ENCODE results near the gene PIGZ. TPM values are rescaled to one million over a fixed set of nuclear protein-coding genes. Genes with fewer than 3 reads are reported as not detected.
A peak's percentile ranks its signal among the peaks of the same experiment; 100 is the strongest.

The PIGZ gene
- total and polyA plus RNA-seq, 2 donors = 5.8 to 10.8 TPM

DNA sequence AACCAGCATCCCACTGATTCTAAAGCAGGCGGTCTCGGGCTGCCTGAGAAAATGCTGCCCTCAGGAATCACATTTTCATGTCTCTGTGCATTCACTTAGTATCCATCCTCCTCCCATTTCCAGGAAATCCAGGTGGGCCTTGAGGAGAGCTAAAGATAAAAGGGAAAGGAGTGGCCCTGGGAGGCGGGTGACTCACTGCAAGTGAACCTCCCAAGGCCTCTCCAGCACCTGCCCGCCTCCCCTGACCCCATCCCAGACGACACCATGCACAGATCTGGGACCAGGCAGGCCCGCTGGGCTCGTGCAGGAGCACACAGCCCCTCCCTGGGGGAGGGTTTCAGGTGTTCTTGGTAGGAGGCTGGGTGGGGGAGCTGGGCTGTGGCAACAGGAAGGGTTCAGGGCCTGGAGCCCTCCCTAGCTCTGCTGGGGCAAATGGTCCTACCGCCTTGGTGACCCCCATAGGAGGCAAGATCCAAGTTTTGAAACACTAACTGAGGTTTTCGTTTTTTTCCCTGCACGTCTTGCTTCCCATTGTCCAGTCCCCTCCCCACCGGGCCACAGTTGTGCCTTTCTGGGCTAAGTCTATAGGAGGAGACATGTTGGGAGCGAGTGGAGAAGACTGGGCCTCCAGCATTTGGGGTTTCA lies 38.8 kb upstream of the PIGZ start:
- H3K4me3 ChIP-seq (ENCODE audit: low read depth, low read length) = no peak overlapping the region
- WGBS = 81% methylated on average over 12 of the region's 12 CpGs
- DNase-seq (ENCODE audit: extremely low spot score) = no peak
- H3K36me3 ChIP-seq (ENCODE audit: insufficient read depth) = no peaks in the 10 kb centered on the region
- no peak overlapping the region for H3K27ac ChIP-seq (ENCODE audit: low read depth)
- H3K4me1 ChIP-seq (ENCODE audit: insufficient read depth) = no peaks in the 10 kb centered on the region

DNA sequence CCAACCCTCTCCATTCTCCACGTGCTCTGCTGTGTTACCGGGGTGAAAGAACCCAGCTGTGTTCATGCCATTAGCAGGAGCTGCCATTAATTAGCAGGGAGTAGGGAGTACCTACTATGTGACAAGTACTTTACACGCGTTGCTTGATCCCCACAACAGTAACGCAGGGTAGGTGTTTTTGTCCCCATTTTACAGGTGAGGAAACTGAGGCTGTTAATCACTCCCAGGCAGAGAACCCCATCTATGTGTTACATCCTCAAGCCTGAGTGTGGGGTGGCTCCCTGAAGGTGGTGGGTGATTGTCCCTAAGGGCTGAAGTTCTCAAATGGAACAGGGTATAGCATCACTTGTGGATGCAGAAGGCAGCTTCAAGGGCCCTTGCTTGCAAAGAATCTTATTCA lies 38.2 kb upstream of the PIGZ start:
- H3K27ac ChIP-seq (ENCODE audit: low read depth) = no peak overlapping the region
- no peak for DNase-seq (ENCODE audit: extremely low spot score)
- no peak overlapping the region for H3K4me3 ChIP-seq (ENCODE audit: low read depth, low read length)
- no peaks in the 10 kb centered on the region for H3K4me1 ChIP-seq (ENCODE audit: insufficient read depth)
- WGBS = 95% methylated on average over 5 of the region's 5 CpGs
- no peaks in the 10 kb centered on the region for H3K36me3 ChIP-seq (ENCODE audit: insufficient read depth)

DNA sequence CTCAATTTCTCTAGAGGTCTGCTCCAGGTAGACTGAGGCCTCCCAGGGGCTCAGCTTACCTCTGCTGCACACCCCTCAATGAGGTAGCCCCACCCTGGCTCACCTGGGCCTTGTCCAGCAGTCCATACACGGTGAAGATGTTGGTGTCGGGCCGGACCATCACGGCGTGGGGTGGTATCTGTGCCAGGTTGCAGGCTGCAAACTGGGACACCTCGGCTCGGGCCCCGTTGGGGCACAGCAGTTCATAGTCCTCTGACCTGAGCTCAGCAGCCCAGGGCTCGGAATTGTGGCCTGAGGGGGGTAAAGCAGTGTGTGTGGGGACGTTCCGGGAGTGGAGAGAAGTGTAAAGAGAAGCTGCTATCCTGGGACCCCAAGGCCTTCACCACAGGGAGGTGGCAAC lies 37.8 kb upstream of the PIGZ start:
- 90% methylated on average over 11 of the region's 11 CpGs for WGBS

DNA sequence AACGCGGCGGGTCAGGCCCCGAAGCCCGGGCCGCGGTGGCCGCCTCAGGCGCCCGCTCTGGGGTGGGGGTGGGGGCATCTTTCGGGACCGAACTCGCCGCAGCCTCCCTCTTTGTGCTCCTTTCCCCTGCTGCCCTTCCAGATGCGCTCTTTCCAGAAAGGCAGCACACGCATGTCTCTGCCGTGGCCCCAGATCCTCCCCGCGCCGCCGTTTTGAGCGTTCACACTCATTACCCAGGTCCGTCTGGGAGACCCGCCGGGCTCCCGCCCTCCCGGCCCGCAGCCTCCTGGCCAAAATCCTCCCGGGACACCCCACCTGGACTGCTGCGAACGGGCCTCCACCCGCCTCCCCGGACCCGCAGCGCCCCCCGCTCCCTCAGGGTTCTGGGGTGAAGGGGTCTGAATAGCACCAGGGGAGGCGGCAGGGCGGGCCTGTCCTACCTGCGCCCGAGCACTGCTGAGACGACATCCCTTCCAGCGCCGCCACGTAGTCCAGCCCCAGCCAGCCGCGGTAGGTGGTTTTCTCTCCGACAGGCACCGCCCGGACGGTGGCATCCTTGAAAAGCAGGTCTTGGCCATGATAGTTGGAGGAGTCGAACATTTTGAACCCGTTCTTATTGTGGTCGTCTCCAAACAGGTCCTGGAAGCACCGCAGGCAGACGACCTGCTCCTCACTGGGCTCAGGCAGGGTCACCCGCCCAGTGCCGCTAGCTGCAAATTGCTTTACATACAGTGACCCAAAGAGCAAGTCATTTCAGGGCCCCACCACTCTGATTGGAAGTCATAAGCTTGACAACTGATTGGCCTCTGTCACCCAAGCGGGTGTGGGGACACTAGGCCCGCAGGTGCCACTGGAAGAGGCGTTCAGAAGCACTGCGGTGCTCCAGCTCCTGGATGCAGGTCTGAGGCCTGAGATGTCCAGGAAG lies 35.1 kb upstream of the PIGZ start:
- H3K27ac ChIP-seq (ENCODE audit: low read depth) = no peak overlapping the region
- no peak for DNase-seq (ENCODE audit: extremely low spot score)
- 23% methylated on average over 61 of the region's 61 CpGs for WGBS
- H3K4me3 ChIP-seq (ENCODE audit: low read depth, low read length) = peak overlapping the region; percentile 64
- H3K4me1 ChIP-seq (ENCODE audit: insufficient read depth) = no peaks in the 10 kb centered on the region
- H3K36me3 ChIP-seq (ENCODE audit: insufficient read depth) = no peaks in the 10 kb centered on the region

More for the DNA sequence above, 37.8 kb upstream of the PIGZ start:
- no peak for DNase-seq (ENCODE audit: extremely low spot score)
- no peak overlapping the region for H3K4me3 ChIP-seq (ENCODE audit: low read depth, low read length)
- no peak overlapping the region for H3K27ac ChIP-seq (ENCODE audit: low read depth)
- H3K4me1 ChIP-seq (ENCODE audit: insufficient read depth) = no peaks in the 10 kb centered on the region
- no peaks in the 10 kb centered on the region for H3K36me3 ChIP-seq (ENCODE audit: insufficient read depth)

DNA sequence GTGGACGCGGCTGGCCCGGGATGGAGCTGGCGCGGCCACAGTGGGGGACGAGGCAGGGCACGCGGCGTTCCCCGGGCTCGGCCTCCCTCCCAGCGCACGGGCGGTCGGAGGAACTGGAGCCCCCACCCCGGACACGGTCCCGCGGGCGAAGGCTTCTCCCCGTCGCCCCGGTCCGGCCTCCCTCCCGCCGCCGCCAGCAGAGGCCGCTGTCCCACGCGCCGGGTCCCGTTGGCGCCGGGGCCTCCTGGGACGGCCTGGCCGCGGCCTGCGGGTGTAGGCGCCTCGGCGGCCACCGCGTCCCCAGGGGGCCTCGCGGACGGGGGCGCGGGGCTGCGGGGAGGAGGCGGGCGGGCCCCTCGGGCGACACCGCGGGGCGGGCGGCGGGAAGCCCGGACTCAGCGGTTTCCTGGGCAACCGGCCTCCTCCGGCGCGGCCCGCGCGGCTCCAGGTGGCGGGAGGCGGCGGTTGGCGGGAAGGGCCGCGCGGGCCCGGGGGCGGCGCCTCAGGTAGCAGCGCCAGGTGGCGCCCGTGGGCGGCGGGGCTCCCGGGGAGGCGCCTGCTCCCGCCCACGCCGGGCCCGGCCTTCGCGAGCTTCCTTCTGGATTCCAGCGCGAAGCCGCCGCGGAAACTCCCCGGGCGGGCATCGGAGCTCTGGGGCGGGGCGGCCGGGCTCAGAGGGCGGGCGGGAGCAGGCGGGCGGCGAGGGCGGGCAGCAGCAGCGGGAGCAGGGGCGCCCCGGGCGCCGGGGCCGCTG lies 34.2 kb upstream of the PIGZ start:
- Histone ChIP-seq H3K4me1 (ENCODE audit: insufficient read depth) (no peaks in the 10 kb centered on the region), H3K4me3 (ENCODE audit: low read depth, low read length) (peak overlapping the region; percentile 64), H3K36me3 (ENCODE audit: insufficient read depth) (no peaks in the 10 kb centered on the region), H3K27ac (ENCODE audit: low read depth) (peak overlapping the region; percentile 86)
- under 1% methylated on average over 113 of the region's 113 CpGs for WGBS
- no peak for DNase-seq (ENCODE audit: extremely low spot score)

DNA sequence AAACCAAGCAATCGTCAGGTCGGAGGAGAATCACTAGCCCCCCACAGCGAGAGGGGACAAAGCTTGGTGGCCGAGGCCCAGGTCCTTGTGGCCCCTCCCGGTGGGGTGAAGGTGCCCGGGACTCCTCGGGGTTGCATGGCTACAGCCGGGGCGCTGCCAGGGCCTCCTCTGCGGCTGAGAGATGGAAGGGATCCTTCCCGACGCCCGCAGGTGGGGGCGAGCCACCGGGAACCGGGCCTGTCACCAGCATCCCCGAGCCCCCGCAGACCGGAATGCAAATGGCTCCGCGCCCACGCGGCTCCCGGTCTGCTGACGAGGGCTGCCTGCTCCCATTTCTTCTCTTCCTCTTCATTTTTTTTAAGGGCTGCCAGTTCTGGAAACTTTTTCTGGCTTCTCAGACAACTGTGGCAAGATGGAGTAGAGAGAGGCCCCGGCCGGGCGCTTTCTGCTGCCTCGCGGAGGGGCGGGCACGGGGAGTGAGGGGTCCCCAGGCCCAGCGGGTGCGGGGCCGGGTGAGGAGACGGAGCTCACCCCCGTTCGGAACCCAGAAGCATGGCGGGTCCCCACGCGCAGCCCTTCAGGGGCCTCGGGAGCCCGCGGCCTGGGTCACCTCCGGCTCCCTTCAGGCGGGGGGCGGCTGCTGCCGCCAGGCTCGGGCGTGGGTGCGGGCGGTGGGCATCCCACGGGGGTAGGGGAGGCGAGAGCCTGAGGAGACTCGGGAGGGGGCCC lies 33.5 kb upstream of the PIGZ start:
- H3K36me3 ChIP-seq (ENCODE audit: insufficient read depth) = no peaks in the 10 kb centered on the region
- no peaks in the 10 kb centered on the region for H3K4me1 ChIP-seq (ENCODE audit: insufficient read depth)
- peak overlapping the region; percentile 86 for H3K27ac ChIP-seq (ENCODE audit: low read depth)
- peak overlapping the region; percentile 64 for H3K4me3 ChIP-seq (ENCODE audit: low read depth, low read length)
- DNase-seq (ENCODE audit: extremely low spot score) = no peak
- 25% methylated on average over 55 of the region's 55 CpGs for WGBS

DNA sequence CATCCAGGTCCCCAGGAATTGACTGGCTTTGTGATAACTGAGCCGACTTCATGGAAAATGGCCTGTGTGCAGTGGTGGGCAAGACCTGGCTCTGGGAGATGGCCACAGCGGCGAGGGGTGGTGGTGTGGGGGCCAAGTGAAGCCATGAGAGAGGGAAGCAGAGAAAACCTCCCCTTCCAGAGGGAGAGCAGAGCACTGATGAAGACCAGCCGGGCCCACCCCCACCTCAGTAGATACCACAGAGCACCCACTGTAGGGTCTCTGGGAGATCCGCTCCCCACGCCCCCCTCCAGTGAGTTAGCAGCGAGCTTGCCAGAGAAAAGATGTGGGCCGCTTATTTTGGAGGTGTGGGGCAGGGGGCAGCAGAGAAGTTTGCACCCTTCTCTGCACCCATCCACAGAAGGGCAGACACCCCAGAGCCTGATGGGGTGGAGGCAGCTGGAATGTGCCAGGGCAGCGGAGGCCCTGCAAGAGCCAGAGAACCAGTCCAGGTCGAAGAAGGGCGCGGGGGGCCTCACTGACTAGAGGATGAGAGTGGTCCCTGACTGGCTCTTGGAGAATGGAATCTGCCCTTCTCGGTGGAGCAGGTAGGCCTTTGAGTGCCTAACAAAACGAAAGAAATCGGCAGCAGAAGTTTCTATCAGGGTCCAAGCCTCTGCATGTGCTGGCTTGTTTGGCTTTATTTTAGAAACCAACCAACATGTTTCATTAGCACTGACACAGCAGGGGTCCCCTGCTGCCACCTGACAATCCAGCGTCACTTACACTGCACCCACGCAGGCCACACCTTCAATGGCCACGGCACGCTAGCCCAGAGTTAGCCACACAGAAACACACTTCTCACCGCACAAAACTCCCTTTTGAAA lies 32.7 kb upstream of the PIGZ start:
- H3K27ac ChIP-seq (ENCODE audit: low read depth) = peak overlapping the region; percentile 69
- no peaks in the 10 kb centered on the region for H3K36me3 ChIP-seq (ENCODE audit: insufficient read depth)
- DNase-seq (ENCODE audit: extremely low spot score) = no peak
- H3K4me3 ChIP-seq (ENCODE audit: low read depth, low read length) = no peak overlapping the region
- 93% methylated on average over 20 of the region's 20 CpGs for WGBS
- H3K4me1 ChIP-seq (ENCODE audit: insufficient read depth) = no peaks in the 10 kb centered on the region

DNA sequence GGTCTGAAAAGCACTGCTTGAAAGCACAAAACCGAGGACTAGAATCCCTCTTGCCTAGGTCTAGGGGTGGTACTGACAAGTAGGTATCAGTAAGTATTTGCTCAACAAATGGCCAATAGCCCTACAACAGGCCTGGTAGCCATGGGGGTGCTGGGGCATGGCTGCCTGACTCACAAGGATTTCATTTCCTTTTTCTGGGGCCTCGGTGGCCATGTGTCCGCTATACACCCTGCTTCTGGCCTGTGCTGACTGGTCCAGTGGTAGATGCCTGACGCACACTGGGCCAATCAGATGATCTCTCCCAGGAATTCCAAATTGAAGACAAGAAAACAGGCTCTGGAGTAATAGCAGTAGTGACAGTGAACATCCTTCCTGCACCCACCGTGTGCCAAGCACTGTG lies 31.6 kb upstream of the PIGZ start:
- DNase-seq (ENCODE audit: extremely low spot score) = no peak
- WGBS = 84% methylated on average over 5 of the region's 5 CpGs
- H3K4me1 ChIP-seq (ENCODE audit: insufficient read depth) = no peaks in the 10 kb centered on the region
- H3K4me3 ChIP-seq (ENCODE audit: low read depth, low read length) = no peak overlapping the region
- no peak overlapping the region for H3K27ac ChIP-seq (ENCODE audit: low read depth)
- H3K36me3 ChIP-seq (ENCODE audit: insufficient read depth) = no peaks in the 10 kb centered on the region

DNA sequence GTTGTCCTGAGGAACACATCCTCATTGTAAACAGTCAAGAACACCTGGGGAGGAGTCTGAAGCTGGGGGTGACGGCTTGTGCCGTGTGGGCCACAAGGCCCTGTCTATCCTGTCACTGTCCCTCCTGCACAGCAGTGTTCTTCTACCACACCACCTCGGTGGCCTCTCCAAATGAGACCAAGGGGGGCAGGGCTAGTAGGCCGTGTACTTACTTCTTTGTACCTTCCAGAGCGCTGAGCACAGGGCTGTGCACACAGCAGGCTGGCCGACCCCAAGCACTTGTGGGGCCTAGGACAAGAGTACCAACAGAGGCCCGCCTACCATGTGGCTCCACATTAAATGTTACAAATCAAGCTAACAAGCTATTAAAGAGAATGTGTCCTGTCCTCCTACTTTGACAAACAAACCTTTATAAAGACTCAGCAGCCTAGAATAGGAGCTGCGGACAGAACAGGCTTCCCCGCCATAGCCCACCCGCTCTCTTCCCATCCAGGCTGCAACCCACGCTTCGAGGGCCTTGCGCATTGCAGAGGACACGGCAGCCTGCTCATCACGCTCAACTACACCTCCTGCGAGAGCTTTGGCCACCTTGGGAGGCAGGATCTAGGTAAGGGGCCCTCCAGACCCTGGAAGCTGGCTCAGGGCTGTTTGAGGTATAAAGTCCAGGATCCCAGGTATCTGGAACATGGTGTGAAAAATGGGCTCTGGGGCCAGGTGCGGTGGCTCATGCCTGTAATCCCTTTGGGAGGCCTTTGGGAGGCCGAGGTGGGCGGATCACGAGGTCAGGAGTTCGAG lies 30.5 kb upstream of the PIGZ start:
- Histone ChIP-seq H3K4me1 (ENCODE audit: insufficient read depth) (no peaks in the 10 kb centered on the region), H3K4me3 (ENCODE audit: low read depth, low read length) (no peak overlapping the region), H3K36me3 (ENCODE audit: insufficient read depth) (no peaks in the 10 kb centered on the region), H3K27ac (ENCODE audit: low read depth) (no peak overlapping the region)
- 90% methylated on average over 21 of the region's 21 CpGs for WGBS
- DNase-seq (ENCODE audit: extremely low spot score) = no peak

DNA sequence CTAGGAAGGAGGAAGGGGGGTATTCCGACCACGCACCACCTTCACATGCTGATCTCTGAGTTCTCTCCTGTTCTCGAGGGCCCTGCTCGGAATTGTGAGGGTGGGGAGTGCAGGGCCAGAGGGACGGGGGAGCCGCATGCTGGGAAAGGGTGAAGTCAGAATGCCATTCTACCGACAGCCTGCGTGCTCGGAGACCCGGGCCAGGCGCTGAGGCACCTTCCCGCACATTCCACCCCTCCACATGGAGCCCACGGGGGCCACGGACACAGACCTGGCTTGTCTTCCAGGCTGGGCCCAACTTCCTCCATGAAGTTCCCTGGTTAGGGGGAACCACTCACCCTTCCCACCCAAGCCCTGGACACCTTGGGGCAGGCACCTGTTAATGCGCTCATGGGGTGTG lies 28.7 kb upstream of the PIGZ start:
- DNase-seq (ENCODE audit: extremely low spot score) = no peak
- H3K27ac ChIP-seq (ENCODE audit: low read depth) = no peak overlapping the region
- H3K4me3 ChIP-seq (ENCODE audit: low read depth, low read length) = no peak overlapping the region
- H3K4me1 ChIP-seq (ENCODE audit: insufficient read depth) = no peaks in the 10 kb centered on the region
- no peaks in the 10 kb centered on the region for H3K36me3 ChIP-seq (ENCODE audit: insufficient read depth)
- 91% methylated on average over 15 of the region's 15 CpGs for WGBS

DNA sequence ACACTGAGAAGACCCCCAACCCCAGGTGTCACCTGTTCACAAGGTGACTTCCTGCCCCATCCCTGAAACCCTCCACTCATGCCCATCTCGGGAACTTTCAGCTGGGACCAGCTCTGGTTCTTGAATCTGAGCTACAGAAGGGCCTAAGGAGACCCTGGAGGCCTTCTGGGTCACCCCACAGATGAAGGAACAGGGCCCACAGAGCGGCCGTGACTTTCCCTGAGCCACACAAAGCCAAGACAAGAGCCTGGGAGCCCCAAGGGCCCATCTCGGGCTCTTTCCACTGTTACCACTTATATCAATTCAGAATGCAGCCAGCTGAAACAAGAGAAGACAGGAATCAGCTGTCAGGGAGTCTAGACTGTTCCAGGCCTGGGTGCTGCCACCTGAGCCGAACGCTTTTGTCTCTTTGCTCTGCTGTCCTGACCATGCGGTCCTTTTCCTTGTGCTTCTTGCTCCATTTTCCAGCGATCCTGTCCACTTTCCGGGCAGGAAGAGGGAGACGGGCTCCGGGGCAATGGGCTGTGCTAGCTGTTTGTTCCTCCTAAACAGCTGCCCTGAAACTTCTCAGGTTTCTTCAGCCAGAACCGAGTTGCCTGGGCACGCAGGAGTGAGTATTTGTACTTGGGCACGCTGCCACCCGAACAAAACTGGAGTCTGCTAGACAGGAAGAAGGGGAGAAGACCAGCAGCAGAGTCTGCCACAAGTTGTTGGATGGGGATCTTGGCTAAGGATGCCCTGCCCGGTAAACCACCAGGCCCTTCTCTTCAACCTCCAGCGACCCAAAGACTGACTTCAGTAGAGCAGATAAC lies 28.0 kb upstream of the PIGZ start:
- H3K27ac ChIP-seq (ENCODE audit: low read depth) = no peak overlapping the region
- no peak overlapping the region for H3K4me3 ChIP-seq (ENCODE audit: low read depth, low read length)
- H3K4me1 ChIP-seq (ENCODE audit: insufficient read depth) = no peaks in the 10 kb centered on the region
- no peaks in the 10 kb centered on the region for H3K36me3 ChIP-seq (ENCODE audit: insufficient read depth)
- no peak for DNase-seq (ENCODE audit: extremely low spot score)
- 73% methylated on average over 17 of the region's 17 CpGs for WGBS
